ENCODE results near the gene OR5AR1.
"Not testable (repeated sequence)": the region's sequence is repeated elsewhere in the genome, so short reads cannot be mapped to it uniquely, and the experiment has no call there.

OR5AR1 gene

GRCh38 chr11:56663386-56663785, at the start of gene OR5AR1:
TSS of gene OR5AR1 (plus strand) at chr11:56663686. CDS start at chr11:56663686, 0 bp downstream.
- no peak for ATAC-seq

DNA sequence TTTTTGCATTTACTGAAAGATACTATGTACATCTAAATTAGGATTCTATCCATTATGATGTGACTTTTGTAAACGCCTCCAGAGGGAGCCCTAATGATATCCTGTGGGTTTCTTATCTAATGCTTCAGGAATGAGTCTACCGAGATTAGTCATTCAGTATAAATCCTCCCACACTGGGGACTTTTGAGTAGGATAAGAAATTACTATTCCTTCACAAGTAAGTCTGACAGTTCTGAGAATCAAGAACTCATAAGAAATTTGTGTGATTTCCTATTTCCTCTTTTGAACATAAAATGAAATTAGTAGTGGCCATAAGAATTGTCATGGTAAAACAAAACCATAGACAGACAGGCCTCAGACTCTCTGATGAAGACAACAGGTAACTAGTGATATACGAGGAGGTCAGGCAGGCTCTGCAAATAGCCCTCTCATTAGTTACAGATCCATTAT, 38.8 kb upstream of the OR5AR1 start:
- ATAC-seq (no peak), DNase-seq (no peak)

More at GRCh38 chr11:56663386-56663785, at the start of gene OR5AR1:
- DNase-seq: no peak

DNA sequence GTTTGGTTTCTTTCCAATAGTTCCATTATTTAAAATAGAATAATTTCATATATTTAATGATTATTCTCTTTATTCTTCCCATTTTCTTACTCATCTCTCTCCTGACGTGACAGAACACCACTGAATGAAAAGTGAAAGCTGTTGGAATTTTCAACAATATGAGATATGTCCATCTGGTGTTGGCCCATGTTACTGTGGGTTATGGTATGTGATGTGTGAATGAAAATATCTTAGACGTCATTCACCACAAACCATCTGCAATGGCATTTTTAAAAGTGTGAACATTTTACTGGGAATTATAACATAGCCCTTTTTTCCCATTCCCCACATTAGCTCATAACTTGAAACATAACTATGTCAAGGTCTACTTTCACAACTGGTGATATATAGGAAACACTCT, 37.5 kb upstream of the OR5AR1 start:
- ATAC-seq (no peak), DNase-seq (no peak)

- ATAC-seq: no peak
- no peak for DNase-seq
These were observed 31.2 kb upstream of the OR5AR1 start for GRCh38 chr11:56632329-56632728.

GRCh38 chr11:56636861-56637260, 26.6 kb upstream of the OR5AR1 start:
- ATAC-seq: no peak

GRCh38 chr11:56637500-56637899, 26.0 kb upstream of the OR5AR1 start:
- ATAC-seq: no peak
- DNase-seq: no peak

More at GRCh38 chr11:56636861-56637260, 26.6 kb upstream of the OR5AR1 start:
- no peak for DNase-seq

GRCh38 chr11:56642339-56642738, 21.1 kb upstream of the OR5AR1 start, which contains the start of gene OR5AP2:
TSS of gene OR5AP2 (minus strand) at chr11:56642439. CDS start at chr11:56642439, 0 bp downstream.
- no peak for DNase-seq
- no peak for ATAC-seq

GRCh38 chr11:56659755-56660154, 3.7 kb upstream of the OR5AR1 start:
- ATAC-seq (no peak), DNase-seq (no peak)

GRCh38 chr11:56670984-56671383, 7.5 kb downstream of the OR5AR1 start:
- ATAC-seq (no peak), DNase-seq (no peak)

- no peak for ATAC-seq
- no peak for DNase-seq
These were observed 25.1 kb downstream of the OR5AR1 start for GRCh38 chr11:56688554-56689100.

DNA sequence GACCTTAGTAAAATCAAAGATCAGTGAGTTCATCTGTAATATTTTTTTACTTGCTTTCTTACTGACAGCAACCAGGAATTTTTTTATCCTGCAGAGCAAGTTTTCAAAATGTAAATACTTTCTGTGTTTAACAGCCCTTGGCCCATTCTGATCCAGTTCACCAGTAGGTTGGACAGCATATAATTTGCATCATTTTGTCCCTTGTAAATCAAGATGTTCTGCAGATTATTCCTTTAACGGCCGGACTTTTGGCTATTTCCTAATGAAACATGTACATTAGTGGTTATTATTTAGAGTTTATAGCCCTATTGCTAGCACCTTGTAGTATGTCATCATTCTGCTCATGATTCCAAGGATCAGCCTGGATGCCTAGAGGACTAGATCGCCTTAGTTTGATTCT, 27.7 kb downstream of the OR5AR1 start:
- DNase-seq, ATAC-seq: not testable (repeated sequence)

GRCh38 chr11:56693428-56693827, 29.9 kb downstream of the OR5AR1 start:
- ATAC-seq (no peak), DNase-seq (no peak)

DNA sequence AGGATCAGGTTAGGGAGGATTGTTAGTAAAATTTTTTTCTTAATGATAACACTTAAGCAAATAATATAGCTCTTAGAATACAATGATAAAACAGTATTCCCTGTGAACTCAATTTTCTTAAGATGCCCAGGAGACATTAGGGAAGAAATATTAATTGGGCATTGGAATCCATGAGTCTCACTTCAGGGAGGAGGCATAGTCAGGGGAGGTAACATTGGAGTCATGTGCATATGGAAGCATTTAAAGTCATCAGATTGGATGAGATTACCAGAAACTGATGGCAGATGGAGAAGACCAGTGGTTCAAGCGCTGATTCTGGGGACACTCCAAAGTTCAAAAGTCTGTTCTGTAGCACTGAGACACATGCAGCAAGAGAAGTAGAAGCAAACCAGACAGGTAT, 35.3 kb downstream of the OR5AR1 start, which contains the start of gene OR9G1:
TSS of gene OR9G1 (plus strand) at position 301 of the 400 bp plus-strand sequence. CDS start 1,293 bp downstream, outside the sequence.
- no peak for ATAC-seq

GRCh38 chr11:56700242-56700913, 36.9 kb downstream of the OR5AR1 start:
- no peak for ATAC-seq
- no peak for DNase-seq

More for the DNA sequence above, 35.3 kb downstream of the OR5AR1 start, which contains the start of gene OR9G1:
- DNase-seq: no peak

DNA sequence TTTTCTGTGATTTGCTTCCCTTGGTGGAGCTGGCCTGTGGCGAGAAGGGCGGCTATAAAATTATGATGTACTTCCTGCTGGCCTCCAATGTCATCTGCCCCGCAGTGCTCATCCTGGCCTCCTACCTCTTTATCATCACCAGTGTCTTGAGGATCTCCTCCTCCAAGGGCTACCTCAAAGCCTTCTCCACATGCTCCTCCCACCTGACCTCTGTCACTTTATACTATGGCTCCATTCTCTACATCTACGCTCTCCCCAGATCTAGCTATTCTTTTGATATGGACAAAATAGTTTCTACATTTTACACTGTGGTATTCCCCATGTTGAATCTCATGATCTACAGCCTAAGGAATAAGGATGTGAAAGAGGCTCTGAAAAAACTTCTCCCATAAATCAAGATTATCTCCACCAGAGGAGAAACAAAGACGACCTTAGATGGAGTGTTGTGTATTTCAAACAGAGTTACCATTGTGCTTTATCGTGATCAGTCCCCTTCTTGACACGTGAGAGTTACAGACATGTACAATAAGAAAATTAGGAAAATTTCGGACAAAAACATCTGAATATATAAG, 37.5 kb downstream of the OR5AR1 start:
- no peak for ATAC-seq
- no peak for DNase-seq

- DNase-seq (no peak), ATAC-seq (no peak)
These were observed 42.4 kb downstream of the OR5AR1 start for GRCh38 chr11:56705784-56706396.

- DNase-seq (no peak), ATAC-seq (no peak)
These were observed 43.0 kb downstream of the OR5AR1 start for GRCh38 chr11:56706486-56706885.

GRCh38 chr11:56714206-56714605, 50.7 kb downstream of the OR5AR1 start:
- DNase-seq (no peak), ATAC-seq (no peak)
